HepG2 (cell line): Measurements from ENCODE around the gene HMGN1. TPM values are rescaled to one million over a fixed set of nuclear protein-coding genes. Genes with fewer than 3 reads are reported as not detected.

Experiments
- CCAR2 ChIP-seq: fragments of 200-400 bp; formaldehyde crosslinking; optimal IDR thresholded peaks from 2 replicates; pipeline ENCODE3; 2018; ENCODE audit warnings: low read depth, mild to moderate bottlenecking, low read length, moderate library complexity
- PTBP1 ChIP-seq: fragments of 200-400 bp; formaldehyde crosslinking; IDR thresholded peaks from 2 replicates; pipeline ENCODE4 v1.6.1; 2018; ENCODE audit warnings: low read length, low read depth; ENCODE audit not compliant: poor library complexity, severe bottlenecking
- SMARCE1 ChIP-seq: fragments of 450-650 bp; IDR thresholded peaks from 2 replicates; pipeline ENCODE4 v1.6.1; 2017; ENCODE audit warnings: borderline replicate concordance
- ZBTB21 ChIP-seq: sonication (generic); formaldehyde crosslinking; IDR thresholded peaks from 2 replicates; pipeline ENCODE4 v1.4.0; 2020; ENCODE audit warnings: missing genetic modification reagents
- ZBTB38 ChIP-seq: sonication (generic); formaldehyde crosslinking; IDR thresholded peaks from 2 replicates; pipeline ENCODE4 v1.5.1; 2020; ENCODE audit warnings: mild to moderate bottlenecking, missing genetic modification reagents
- ZNF142 ChIP-seq: sonication (generic); formaldehyde crosslinking; IDR thresholded peaks from 2 replicates; pipeline ENCODE4 v1.4.0; 2020; ENCODE audit warnings: missing genetic modification reagents
- ZNF407 ChIP-seq: sonication (generic); formaldehyde crosslinking; IDR thresholded peaks from one replicate; pipeline ENCODE4 v1.5.1; 2020; ENCODE audit warnings: mild to moderate bottlenecking, missing genetic modification reagents; ENCODE audit errors: not compliant biosample characterization
- ZNF451 ChIP-seq: sonication (generic); formaldehyde crosslinking; IDR thresholded peaks from 2 replicates; pipeline ENCODE4 v1.5.0; 2020; ENCODE audit warnings: mild to moderate bottlenecking, missing genetic modification reagents
- polyA plus RNA-seq, 8 experiments: library from polyadenylated mRNA; depleted of rRNA in 3 of 8; stranded (reverse) in 7 of 8; unstranded in 1 of 8; fragments of >200 nt; fragmentation: Illumina TruSeq in 4 of 8; extraction: Trizol in 4 of 8; gene quantifications; 2 replicates each; pipeline versions ENCODE4 v1.2.1 to v1.2.3, GENCODE V29; 2011 to 2016; ENCODE audit warnings: low read depth in 4 of 8, missing spikeins in 1 of 8, mixed read lengths in 1 of 8; ENCODE audit not compliant: insufficient read depth in 1 of 8
- total RNA-seq, 5 experiments: library from RNA; depleted of rRNA; stranded (reverse); fragments of >200 nt; fragmentation: Illumina TruSeq; extraction: Trizol; gene quantifications; 2 replicates each; pipeline ENCODE4 v1.2.3, GENCODE V29; 2016; ENCODE audit warnings: low read depth in 1 of 5
- TF ChIP-seq, protein P1 (sequence below): sonication (generic); formaldehyde crosslinking; IDR thresholded peaks from 2 replicates; pipeline ENCODE4 v1.4.0; 2020; ENCODE audit warnings: missing genetic modification reagents

HMGN1 gene
- total and polyA plus RNA-seq, 2 of the 13 experiments (the other 11 are each of a cell fraction or from before 2014, with no cell fraction given) = 104 to 286 TPM

DNA sequence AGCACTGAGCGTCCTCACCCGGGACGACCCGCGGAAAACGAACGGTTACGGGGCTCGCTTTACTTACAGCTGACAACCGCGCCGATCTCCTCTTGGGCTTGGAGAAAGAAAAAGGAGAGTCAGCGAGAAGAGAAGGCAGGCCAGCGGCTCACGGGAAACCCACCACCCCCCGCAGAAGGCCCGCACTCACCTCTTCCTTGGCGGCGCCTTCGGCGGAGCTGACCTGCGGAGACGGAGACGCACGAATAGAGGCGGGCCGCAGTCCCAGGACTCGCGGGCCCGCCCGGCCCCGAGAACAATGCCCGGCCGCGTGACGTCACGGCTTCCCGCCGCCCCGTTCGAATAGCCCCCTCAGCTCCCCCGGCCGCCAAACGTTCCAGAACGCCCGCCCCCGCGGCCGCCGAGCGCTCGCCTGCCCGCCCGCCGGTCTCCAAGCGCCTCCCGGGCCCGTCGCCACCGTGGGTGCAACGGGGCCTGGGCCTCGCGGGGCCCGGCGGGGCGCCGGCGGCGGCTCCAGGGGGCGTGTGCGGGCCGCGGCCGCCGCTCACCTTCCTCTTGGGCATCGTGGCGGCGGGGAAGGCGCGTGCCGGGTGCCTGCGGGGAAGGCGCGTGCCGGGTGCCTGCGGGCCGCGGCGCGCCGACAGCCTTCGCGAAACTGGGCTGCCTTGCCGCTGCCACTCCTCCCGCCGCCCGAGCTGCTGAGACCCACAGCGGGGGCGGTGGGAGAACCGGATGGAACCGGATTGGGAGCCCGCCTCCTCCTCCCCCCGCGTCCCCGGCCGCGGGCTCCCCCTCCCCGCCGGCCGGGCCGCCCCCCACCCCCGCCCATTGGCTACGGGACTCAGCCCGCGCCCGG lies at the start of gene HMGN1 (continued):
- TF ChIP-seq ZNF407 = no peak
- no peak for TF ChIP-seq SMARCE1
- peak; percentile 35; the same call in 1 of the 2 replicates for TF ChIP-seq ZBTB38
- peak; percentile 55 for TF ChIP-seq PTBP1
- peak; percentile 93 for TF ChIP-seq ZNF142 (CRISPR knock-in tag)
- no peak for TF ChIP-seq CCAR2
- TF ChIP-seq, protein P1, sequence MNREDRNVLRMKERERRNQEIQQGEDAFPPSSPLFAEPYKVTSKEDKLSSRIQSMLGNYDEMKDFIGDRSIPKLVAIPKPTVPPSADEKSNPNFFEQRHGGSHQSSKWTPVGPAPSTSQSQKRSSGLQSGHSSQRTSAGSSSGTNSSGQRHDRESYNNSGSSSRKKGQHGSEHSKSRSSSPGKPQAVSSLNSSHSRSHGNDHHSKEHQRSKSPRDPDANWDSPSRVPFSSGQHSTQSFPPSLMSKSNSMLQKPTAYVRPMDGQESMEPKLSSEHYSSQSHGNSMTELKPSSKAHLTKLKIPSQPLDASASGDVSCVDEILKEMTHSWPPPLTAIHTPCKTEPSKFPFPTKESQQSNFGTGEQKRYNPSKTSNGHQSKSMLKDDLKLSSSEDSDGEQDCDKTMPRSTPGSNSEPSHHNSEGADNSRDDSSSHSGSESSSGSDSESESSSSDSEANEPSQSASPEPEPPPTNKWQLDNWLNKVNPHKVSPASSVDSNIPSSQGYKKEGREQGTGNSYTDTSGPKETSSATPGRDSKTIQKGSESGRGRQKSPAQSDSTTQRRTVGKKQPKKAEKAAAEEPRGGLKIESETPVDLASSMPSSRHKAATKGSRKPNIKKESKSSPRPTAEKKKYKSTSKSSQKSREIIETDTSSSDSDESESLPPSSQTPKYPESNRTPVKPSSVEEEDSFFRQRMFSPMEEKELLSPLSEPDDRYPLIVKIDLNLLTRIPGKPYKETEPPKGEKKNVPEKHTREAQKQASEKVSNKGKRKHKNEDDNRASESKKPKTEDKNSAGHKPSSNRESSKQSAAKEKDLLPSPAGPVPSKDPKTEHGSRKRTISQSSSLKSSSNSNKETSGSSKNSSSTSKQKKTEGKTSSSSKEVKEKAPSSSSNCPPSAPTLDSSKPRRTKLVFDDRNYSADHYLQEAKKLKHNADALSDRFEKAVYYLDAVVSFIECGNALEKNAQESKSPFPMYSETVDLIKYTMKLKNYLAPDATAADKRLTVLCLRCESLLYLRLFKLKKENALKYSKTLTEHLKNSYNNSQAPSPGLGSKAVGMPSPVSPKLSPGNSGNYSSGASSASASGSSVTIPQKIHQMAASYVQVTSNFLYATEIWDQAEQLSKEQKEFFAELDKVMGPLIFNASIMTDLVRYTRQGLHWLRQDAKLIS (CRISPR knock-in tag) = no peak
- 0 out of 2 replicates have a peak, but pooled peaks have one; percentile 44 for TF ChIP-seq ZNF451
- 0 out of 2 replicates have a peak, but pooled peaks have one; percentile 11 for TF ChIP-seq ZBTB21 (CRISPR knock-in tag)
